Smooth muscle cell (in vitro differentiated cells): Measurements from ENCODE around the gene HNRNPF. TPM values are rescaled to one million over a fixed set of nuclear protein-coding genes. Genes with fewer than 3 reads are reported as not detected.

Experiments used
- DNase-seq: peaks from one replicate; lab custom pipeline; 2025; ENCODE audit not compliant: unreplicated experiment; lab: John Stamatoyannopoulos, UW
- H2AFZ ChIP-seq: fragments of 200-600 bp; sonication (generic); 2 replicates; pipeline ENCODE4 v1.6.0; 2016; ENCODE audit warnings: antibody characterized with exemption, low read depth, mild to moderate bottlenecking
- H3F3A ChIP-seq: fragments of 200-600 bp; sonication (generic); 2 replicates; pipeline ENCODE4 v1.6.0; 2017; ENCODE audit warnings: antibody characterized with exemption, low read depth
- H3K27ac ChIP-seq: fragments of 200-600 bp; sonication (generic); 2 replicates; pipeline ENCODE4 v1.5.1; 2016; ENCODE audit warnings: low read depth, mild to moderate bottlenecking
- H3K27me3 ChIP-seq: fragments of 200-600 bp; sonication (generic); 2 replicates; pipeline ENCODE4 v1.6.1; 2016; ENCODE audit warnings: low read depth, mild to moderate bottlenecking
- H3K36me3 ChIP-seq: fragments of 200-600 bp; sonication (generic); 2 replicates; pipeline ENCODE4 v1.5.1; 2016; ENCODE audit warnings: low read depth
- H3K4me1 ChIP-seq: fragments of 200-600 bp; sonication (generic); 2 replicates; pipeline ENCODE4 v1.5.1; 2016; ENCODE audit warnings: low read depth
- H3K4me2 ChIP-seq: fragments of 200-600 bp; sonication (generic); 2 replicates; pipeline ENCODE4 v1.6.0; 2016; ENCODE audit warnings: mild to moderate bottlenecking
- H3K4me3 ChIP-seq: fragments of 200-600 bp; sonication (generic); 2 replicates; pipeline ENCODE4 v1.5.1; 2016; ENCODE audit warnings: mild to moderate bottlenecking
- H3K79me2 ChIP-seq: fragments of 200-600 bp; sonication (generic); 2 replicates; pipeline ENCODE4 v1.6.0; 2016; ENCODE audit warnings: low read depth, mild to moderate bottlenecking
- H3K9ac ChIP-seq: fragments of 200-600 bp; sonication (generic); 2 replicates; pipeline ENCODE4 v1.6.0; 2016; ENCODE audit warnings: low read depth
- H3K9me3 ChIP-seq: fragments of 200-600 bp; sonication (generic); replicated peaks from 2 replicates; pipeline ENCODE4 v1.5.1; 2016; ENCODE audit warnings: low read depth
- H4K20me1 ChIP-seq: fragments of 200-600 bp; sonication (generic); 2 replicates; pipeline ENCODE4 v1.6.0; 2016; ENCODE audit warnings: low read depth
- WGBS: methylation state at CpG from one replicate; pipeline ENCODE4 v1.1.7; 2016; ENCODE audit warnings: low lambda C conversion rate; 5-methylcytosine and 5-hydroxymethylcytosine counted together
- polyA plus RNA-seq: library from polyadenylated mRNA; unstranded; fragments of >200 nt; fragmentation: Nextera tagmentation; extraction: Ambion mirVana; gene quantifications from 2 replicates; pipeline ENCODE4 v1.2.1, GENCODE V29; 2016
- total RNA-seq: library from RNA; depleted of rRNA; stranded (reverse); fragments of >200 nt; gene quantifications from 2 replicates; pipeline ENCODE4 v1.2.3, GENCODE V29; 2014
- TF ChIP-seq, protein P1 (sequence below): fragments of 200-600 bp; sonication (generic); IDR thresholded peaks from 2 replicates; pipeline ENCODE4 v1.5.1; 2017; ENCODE audit warnings: borderline replicate concordance, mild to moderate bottlenecking, antibody characterized with exemption; ENCODE audit not compliant: insufficient read depth, poor library complexity, severe bottlenecking

The HNRNPF gene
- total and polyA plus RNA-seq, 2 experiments from 2014 or later = 71.9 to 112 TPM

DNA sequence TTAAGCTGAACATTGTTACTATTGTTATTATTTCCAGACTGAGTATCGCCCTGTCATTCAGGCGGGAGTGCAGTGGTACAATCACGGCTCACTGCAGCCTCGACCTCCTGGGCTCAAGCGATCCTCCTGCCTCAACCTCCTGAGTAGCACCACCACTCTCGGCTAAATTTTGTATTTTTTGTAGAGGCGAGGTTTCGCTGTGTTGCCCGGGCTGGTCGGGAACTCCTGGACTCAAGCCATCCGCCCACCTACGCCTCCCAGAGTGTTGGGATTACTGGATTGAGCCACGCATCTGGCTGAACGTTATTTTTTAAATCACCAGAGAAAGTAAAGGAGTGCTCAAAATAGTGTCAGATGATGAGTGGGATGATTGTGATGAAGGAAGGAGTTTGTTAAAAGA, 1.4 kb upstream of the HNRNPF start:
- Histone ChIP-seq H3F3A (peaks cover 4% of the 10 kb centered on the region), H3K79me2 (peaks cover 16% of the 10 kb centered on the region), H3K4me1 (peaks cover 13% of the 10 kb centered on the region), H4K20me1 (peaks cover 25% of the 10 kb centered on the region), H3K9ac (no peak overlapping the region), H3K4me2 (no peak overlapping the region), H3K27me3 (no peaks in the 10 kb centered on the region), H3K9me3 (no peaks in the 10 kb centered on the region), H2AFZ (no peak overlapping the region), H3K36me3 (no peaks in the 10 kb centered on the region), H3K27ac (no peak overlapping the region), H3K4me3 (no peak overlapping the region)
- TF ChIP-seq, protein P1, sequence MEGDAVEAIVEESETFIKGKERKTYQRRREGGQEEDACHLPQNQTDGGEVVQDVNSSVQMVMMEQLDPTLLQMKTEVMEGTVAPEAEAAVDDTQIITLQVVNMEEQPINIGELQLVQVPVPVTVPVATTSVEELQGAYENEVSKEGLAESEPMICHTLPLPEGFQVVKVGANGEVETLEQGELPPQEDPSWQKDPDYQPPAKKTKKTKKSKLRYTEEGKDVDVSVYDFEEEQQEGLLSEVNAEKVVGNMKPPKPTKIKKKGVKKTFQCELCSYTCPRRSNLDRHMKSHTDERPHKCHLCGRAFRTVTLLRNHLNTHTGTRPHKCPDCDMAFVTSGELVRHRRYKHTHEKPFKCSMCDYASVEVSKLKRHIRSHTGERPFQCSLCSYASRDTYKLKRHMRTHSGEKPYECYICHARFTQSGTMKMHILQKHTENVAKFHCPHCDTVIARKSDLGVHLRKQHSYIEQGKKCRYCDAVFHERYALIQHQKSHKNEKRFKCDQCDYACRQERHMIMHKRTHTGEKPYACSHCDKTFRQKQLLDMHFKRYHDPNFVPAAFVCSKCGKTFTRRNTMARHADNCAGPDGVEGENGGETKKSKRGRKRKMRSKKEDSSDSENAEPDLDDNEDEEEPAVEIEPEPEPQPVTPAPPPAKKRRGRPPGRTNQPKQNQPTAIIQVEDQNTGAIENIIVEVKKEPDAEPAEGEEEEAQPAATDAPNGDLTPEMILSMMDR = no peak
- DNase-seq = no peak
- 93% methylated on average over 14 of the region's 14 CpGs for WGBS

DNA sequence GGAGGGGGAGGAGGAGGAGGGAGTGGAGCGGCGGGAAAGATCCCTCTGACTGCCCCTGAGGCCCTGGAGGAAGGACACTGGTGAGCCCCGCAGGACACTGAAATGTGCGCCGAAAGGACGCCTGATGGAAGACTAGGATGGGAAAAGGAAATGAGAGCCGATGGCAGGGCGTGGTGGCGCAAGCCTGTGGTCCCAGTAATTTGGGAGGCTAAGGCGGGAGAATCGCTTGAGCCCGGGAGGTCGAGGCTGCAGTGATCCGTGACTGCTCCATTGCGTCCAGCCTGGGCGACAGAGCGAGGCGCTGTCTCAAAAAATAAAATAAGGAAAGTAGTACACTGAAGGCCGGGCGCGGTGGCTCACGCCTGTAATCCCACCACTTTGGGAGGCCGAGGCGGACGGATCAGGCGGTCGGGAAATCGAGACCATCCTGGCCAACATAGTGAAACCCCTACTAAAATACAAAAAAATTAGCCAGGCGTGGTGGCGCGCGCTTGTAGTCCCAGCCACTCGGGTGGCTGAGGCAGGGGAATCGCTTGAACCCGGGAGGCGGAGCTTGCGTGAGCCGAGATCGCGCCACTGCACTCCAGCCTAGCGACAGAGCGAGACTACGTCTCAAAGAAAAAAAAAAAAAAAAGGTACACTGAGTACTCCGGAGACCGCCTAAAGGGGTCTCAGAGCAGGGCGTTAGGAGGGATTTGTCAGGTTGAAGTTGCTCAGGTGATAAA, 561 bp upstream of the HNRNPF start:
- Histone ChIP-seq H3F3A (peaks cover 7% of the 10 kb centered on the region), H3K27me3 (no peaks in the 10 kb centered on the region), H3K27ac (peak overlapping the region; percentile 99), H2AFZ (peak overlapping the region; percentile 64), H3K9me3 (no peaks in the 10 kb centered on the region), H3K9ac (peak overlapping the region; percentile 97), H3K36me3 (no peaks in the 10 kb centered on the region), H3K79me2 (peaks cover 24% of the 10 kb centered on the region), H3K4me3 (peak overlapping the region; percentile 80), H4K20me1 (peaks cover 33% of the 10 kb centered on the region), H3K4me1 (peaks cover 13% of the 10 kb centered on the region), H3K4me2 (peak overlapping the region; percentile 93)
- TF ChIP-seq, protein P1 = no peak
- no peak for DNase-seq
- 31% methylated on average over 42 of the region's 46 CpGs for WGBS

DNA sequence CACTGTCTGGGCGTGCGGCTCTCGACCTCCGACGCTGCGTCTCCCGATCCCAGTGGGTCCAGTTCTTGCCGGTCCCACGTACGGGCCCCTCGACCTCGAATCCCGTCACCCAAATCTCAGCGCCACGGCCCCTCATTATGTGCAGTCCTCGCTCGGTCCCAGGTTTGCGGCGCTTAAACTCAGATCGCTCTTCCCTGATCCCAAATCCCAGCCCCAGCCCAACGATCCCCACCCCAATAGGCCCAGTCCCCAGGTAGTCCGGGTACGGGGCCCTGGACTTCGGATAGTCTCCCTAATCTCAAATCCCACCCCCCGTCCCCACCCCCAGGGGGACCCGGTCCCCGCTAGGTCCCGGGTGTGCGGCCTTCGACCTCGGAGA, 666 bp downstream of the HNRNPF start:
- Histone ChIP-seq H3K36me3 (no peaks in the 10 kb centered on the region), H3K79me2 (peaks cover 36% of the 10 kb centered on the region), H3K4me3 (peak overlapping the region; percentile 80), H3K27ac (peak overlapping the region; percentile 99), H4K20me1 (peaks cover 46% of the 10 kb centered on the region), H2AFZ (no peak overlapping the region), H3K4me2 (peak overlapping the region; percentile 93), H3K9me3 (no peaks in the 10 kb centered on the region), H3F3A (peaks cover 9% of the 10 kb centered on the region), H3K9ac (peak overlapping the region; percentile 97), H3K4me1 (peaks cover 13% of the 10 kb centered on the region), H3K27me3 (no peaks in the 10 kb centered on the region)
- under 1% methylated on average over 31 of the region's 31 CpGs for WGBS
- TF ChIP-seq, protein P1 = no peak
- no peak for DNase-seq
